ENCODE results near the gene ADGRG6. TPM values are rescaled to one million over a fixed set of nuclear protein-coding genes. Genes with fewer than 3 reads are reported as not detected.
"Not testable (repeated sequence)": the region's sequence is repeated elsewhere in the genome, so short reads cannot be mapped to it uniquely, and the experiment has no call there.

ADGRG6 gene
- total RNA-seq (2014; rRNA removed; shearing (Covaris generic); ENCODE audit: low replicate concordance), result 33.4 and 44.6 TPM in 2 replicates

GRCh38 chr6:142301651-142302391 is at the start of gene ADGRG6:
ADGRG6 (plus strand) TSS chr6:142302007; CDS start chr6:142302330, 323 bp downstream.
- in situ Hi-C loops (cut with HindIII; ENCODE audit: low pct_unique_long_range_greater_than_20kb, low sequenced_read_pairs), result no loop called here
- peak; percentile 79 for DNase-seq (ENCODE audit: low read depth)

GRCh38 chr6:142254513-142254912 is 47.3 kb upstream of the ADGRG6 start:
- DNase-seq (ENCODE audit: low read depth), result no peak
- in situ Hi-C loops (cut with HindIII; ENCODE audit: low pct_unique_long_range_greater_than_20kb, low sequenced_read_pairs), result no loop called here

DNA sequence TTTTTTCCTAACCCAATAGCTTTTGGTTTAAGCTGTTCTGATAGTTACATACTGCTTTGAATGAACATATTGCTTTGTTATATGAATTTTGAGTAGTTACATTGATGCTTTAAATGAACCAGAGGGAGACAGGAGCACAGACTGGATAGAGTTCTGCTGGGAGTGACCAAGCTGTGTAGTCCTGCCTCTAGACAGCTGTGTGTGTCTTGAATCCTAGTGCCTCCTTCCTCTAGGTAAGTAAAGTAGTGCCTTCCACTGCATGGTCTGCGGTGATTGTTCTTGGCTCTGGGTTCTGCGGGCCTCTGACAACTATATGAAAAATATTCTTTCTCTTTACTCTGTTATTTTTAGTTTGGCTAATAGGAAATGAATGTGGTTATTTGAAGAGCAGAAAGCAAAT is 46.0 kb upstream of the ADGRG6 start:
- in situ Hi-C loops (cut with HindIII; ENCODE audit: low pct_unique_long_range_greater_than_20kb, low sequenced_read_pairs), result no loop called here
- no peak for DNase-seq (ENCODE audit: low read depth)

- DNase-seq (ENCODE audit: low read depth), result no peak
- in situ Hi-C loops (cut with HindIII; ENCODE audit: low pct_unique_long_range_greater_than_20kb, low sequenced_read_pairs), result no loop called here
Measured at GRCh38 chr6:142258305-142258704, 43.5 kb upstream of the ADGRG6 start.

GRCh38 chr6:142258757-142259156 is 43.0 kb upstream of the ADGRG6 start:
- in situ Hi-C loops (cut with HindIII; ENCODE audit: low pct_unique_long_range_greater_than_20kb, low sequenced_read_pairs), result no loop called here
- DNase-seq (ENCODE audit: low read depth), result no peak

- in situ Hi-C loops (cut with HindIII; ENCODE audit: low pct_unique_long_range_greater_than_20kb, low sequenced_read_pairs), result no loop called here
- DNase-seq (ENCODE audit: low read depth), result no peak
Measured at GRCh38 chr6:142260748-142261147, 41.1 kb upstream of the ADGRG6 start.

- in situ Hi-C loops (cut with HindIII; ENCODE audit: low pct_unique_long_range_greater_than_20kb, low sequenced_read_pairs), result no loop called here
- DNase-seq (ENCODE audit: low read depth), result no peak
Measured at GRCh38 chr6:142262231-142262630, 39.6 kb upstream of the ADGRG6 start.

- in situ Hi-C loops (cut with HindIII; ENCODE audit: low pct_unique_long_range_greater_than_20kb, low sequenced_read_pairs), result no loop called here
- DNase-seq (ENCODE audit: low read depth), result no peak
Measured at GRCh38 chr6:142265476-142265875, 36.3 kb upstream of the ADGRG6 start.

DNA sequence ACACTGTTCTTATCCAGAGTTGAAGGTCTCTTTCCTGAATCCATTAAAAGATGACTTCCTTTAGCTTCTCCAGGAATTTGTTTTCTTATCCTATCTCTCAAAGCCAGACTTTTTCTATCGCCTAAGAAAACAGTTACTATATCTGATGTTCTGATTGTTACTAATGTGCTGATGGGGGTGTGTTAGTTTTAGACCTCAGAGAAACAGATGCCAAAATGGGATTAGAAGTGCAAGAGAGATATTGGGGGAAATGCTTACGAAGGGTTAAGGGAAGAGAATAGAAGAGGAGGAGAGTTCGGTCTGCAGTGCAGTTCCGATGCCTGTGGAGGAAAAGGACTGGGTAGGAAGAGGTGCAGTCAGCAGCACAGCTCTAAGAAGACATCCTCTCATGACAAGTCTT is 35.7 kb upstream of the ADGRG6 start:
- DNase-seq (ENCODE audit: low read depth), result no peak
- in situ Hi-C loops (cut with HindIII; ENCODE audit: low pct_unique_long_range_greater_than_20kb, low sequenced_read_pairs), result no loop called here

DNA sequence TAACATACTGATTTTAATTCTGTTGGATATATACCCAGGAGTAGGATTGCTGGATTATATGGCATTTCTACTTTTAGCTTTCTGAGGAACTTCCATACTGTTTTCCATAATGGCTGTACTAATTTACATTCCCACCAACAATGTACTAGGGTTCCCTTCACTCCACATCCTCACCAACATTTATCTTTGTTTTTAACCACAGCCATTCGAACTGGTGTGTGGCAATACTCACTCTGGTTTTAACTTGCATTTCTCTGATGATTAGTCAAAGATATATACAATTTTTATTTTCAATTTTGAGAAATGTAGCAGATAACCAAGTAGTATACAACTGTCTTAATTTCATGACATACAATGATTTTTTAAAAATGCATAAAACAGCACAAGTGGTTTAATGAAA is 30.3 kb upstream of the ADGRG6 start:
- in situ Hi-C loops (cut with HindIII; ENCODE audit: low pct_unique_long_range_greater_than_20kb, low sequenced_read_pairs), result no loop called here
- no peak for DNase-seq (ENCODE audit: low read depth)

DNA sequence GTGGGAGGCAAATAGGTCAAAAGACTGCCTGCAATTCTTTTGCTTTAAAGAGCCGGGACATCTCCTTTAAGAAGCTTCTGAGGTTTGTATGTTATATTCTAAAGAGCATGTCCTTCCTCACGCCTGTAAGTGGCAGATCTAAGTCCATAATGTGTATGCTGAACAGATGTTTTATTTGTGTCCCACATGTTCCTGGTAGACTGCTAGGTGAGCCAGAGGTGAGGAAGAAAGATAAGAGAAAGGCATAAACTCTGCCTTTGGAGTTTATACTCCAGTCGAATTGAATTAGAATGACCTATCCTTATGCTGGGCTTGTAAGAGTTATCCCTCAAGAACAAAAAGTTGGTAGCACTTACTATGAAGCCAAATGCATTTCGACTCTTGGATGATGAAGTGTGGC is 27.2 kb upstream of the ADGRG6 start:
- in situ Hi-C loops (cut with HindIII; ENCODE audit: low pct_unique_long_range_greater_than_20kb, low sequenced_read_pairs), result no loop called here
- no peak for DNase-seq (ENCODE audit: low read depth)

DNA sequence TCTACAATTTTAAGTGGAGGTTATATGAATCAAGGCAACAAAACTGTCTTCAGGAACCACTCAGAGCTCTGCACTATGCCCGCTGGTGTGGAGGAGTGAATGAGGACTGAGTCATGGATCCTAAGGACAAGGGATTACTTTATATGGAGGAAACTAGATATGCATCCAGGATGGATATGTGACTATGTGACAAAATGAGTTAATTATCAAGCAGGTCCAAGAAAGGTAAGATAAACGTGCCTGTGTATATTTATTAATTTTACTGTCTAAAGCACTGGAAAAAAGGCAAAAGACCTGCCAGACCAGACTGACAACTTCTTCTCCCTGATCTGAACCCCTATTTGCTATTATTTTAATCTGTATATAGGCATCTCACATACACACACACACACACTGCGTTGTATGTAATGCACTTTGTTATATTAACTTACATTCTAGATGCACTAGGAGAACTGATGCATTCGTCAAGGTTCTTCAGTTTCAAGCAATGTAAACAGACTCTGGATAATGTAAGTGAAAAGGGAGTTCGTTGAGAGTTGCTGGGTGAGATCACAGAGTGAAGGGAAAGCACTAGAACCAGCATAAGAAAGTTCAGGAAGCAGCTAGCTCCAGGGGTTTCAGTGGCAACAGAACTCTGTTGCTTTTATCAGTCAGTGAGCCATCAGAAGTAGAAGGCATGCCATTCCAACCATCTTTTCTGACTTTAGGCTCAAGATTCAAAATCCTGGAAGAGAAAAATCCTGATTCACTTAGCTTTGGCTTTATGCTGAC is 26.4 kb upstream of the ADGRG6 start:
- in situ Hi-C loops (cut with HindIII; ENCODE audit: low pct_unique_long_range_greater_than_20kb, low sequenced_read_pairs), result no loop called here
- DNase-seq (ENCODE audit: low read depth), result peak; percentile 28

GRCh38 chr6:142276256-142276655 is 25.6 kb upstream of the ADGRG6 start:
- in situ Hi-C loops (cut with HindIII; ENCODE audit: low pct_unique_long_range_greater_than_20kb, low sequenced_read_pairs), result no loop called here
- no peak for DNase-seq (ENCODE audit: low read depth)

DNA sequence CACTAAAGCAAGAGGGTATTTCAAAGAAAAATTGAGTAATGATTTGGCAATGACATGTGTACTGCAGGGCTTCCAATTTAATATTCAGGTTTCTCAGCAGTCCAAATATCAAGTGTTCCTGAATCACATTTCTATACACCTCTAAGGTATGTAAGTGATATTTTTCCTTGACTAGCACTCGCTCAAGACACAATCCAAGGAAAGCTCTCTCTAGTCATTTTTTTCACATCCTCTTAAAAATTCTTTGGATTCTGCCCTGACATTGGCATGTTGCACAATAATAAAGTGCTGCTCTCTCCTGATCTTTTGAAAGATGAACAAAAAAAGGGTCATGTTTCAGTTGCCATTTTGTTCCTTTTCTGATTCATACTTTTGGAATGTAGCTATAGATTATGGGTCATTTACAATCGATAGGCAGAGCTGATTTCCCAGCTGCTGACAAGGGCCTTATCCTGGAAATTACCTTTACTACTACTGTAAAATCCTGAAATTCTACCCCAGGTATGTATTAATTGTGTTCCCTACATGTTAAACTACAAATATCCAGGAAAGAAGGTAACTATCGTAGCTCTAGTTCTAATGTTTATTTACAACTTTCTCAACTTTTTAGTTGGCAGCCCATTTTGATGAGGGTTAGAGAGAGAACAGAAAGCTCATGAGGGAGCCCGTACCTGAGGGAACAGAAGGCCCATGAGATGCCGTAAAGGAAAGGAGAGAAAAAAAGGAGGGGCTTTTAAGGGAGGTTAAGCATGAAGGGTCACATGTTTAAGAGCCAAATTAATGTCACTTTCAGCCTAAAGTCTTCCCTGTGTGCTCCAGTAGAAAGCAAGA is 22.2 kb upstream of the ADGRG6 start:
- DNase-seq (ENCODE audit: low read depth), result no peak
- in situ Hi-C loops (cut with HindIII; ENCODE audit: low pct_unique_long_range_greater_than_20kb, low sequenced_read_pairs), result no loop called here

- no peak for DNase-seq (ENCODE audit: low read depth)
- in situ Hi-C loops (cut with HindIII; ENCODE audit: low pct_unique_long_range_greater_than_20kb, low sequenced_read_pairs), result no loop called here
Measured at GRCh38 chr6:142280265-142280664, 21.5 kb upstream of the ADGRG6 start.

DNA sequence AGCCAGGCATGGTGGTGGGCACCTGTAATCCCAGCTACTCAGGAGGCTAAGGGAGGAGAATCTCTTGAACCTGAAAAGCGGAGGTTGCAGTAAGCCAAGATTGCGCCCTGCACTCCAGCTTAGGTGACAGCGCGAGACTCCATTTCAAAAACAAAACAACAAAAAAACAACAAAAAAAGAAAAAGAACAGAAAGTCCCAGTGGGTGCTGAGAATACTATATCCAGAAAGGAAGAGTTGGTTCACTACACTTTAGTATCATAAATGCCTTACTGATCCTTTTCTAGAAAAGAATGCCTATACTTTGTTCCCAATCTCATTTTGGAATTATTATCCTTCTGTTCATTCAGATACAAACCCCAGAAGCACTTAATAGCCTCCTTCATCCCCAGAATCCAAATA is 20.9 kb upstream of the ADGRG6 start:
- no peak for DNase-seq (ENCODE audit: low read depth)
- in situ Hi-C loops (cut with HindIII; ENCODE audit: low pct_unique_long_range_greater_than_20kb, low sequenced_read_pairs), result no loop called here

- in situ Hi-C loops (cut with HindIII; ENCODE audit: low pct_unique_long_range_greater_than_20kb, low sequenced_read_pairs); DNase-seq (ENCODE audit: low read depth): not testable (repeated sequence)
Measured at GRCh38 chr6:142283138-142283537, 18.7 kb upstream of the ADGRG6 start.

DNA sequence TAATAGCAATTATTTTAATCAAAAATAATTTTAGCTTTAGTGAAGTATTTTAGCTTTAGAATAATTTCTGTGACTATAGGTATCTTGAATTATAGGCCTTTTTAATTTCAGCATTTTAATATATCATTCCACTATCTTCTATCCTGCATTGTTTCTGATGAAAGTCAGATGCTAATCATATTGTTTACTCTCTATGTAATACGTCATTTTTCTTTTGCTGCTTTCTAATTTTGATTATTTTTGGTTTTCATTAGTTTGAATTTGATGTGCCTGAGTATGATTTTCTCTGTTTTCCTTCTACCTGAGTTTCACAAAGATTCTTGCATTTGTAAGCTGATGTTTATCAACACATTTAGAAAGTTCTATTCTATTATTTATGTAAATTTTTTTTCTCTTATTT is 17.4 kb upstream of the ADGRG6 start:
- in situ Hi-C loops (cut with HindIII; ENCODE audit: low pct_unique_long_range_greater_than_20kb, low sequenced_read_pairs), result no loop called here
- DNase-seq (ENCODE audit: low read depth), result no peak
